CD4-positive, alpha-beta T cell treated with Interleukin-15 for 4 hours (primary cell): ENCODE results near the gene ARCN1.

Experiments used
- DNase-seq: peaks from one replicate; pipeline ENCODE4 v3.0.0-alpha.2; 2020; ENCODE audit warnings: low spot score

ARCN1 gene

GRCh38 chr11:118572061-118572980 lies at the start of gene ARCN1:
Gene ARCN1 (plus strand): TSS chr11:118572409. CDS start chr11:118572548, 139 bp downstream.
- DNase-seq = peak; percentile 76

DNA sequence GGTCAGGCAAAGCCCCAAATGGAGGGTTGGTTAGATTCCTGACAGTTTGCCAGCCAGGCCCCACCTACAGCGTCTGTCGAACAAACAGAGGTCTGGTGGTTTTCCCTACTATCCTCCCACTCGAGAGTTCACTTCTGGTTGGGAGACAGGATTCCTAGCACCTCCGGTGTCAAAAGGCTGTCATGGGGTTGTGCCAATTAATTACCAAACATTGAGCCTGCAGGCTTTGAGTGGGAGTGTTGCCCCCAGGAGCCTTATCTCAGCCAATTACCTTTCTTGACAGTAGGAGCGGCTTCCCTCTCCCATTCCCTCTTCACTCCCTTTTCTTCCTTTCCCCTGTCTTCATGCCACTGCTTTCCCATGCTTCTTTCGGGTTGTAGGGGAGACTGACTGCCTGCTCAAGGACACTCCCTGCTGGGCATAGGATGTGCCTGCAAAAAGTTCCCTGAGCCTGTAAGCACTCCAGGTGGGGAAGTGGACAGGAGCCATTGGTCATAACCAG lies 49.6 kb upstream of the ARCN1 start:
- DNase-seq = no peak

DNA sequence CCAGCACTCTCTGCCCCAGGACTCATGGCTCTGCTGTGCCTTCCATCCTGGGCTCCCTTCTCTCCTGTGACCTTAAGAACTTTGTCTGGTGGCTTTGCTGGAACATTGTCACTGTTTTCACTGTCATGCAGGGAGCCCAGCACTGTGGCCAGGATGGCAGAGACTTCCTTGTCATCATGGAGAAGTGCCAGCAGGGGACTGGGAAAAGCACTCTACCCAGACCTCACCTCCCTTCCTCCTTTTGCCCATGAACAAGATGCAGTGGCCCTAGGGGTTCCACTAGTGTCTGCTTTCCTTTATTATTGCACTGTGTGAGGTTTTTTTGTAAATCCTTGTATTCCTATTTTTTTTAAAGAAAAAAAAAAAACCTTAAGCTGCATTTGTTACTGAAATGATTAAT lies 47.9 kb upstream of the ARCN1 start:
- no peak for DNase-seq

- no peak for DNase-seq
Measured at GRCh38 chr11:118524757-118525470, 47.3 kb upstream of the ARCN1 start.

DNA sequence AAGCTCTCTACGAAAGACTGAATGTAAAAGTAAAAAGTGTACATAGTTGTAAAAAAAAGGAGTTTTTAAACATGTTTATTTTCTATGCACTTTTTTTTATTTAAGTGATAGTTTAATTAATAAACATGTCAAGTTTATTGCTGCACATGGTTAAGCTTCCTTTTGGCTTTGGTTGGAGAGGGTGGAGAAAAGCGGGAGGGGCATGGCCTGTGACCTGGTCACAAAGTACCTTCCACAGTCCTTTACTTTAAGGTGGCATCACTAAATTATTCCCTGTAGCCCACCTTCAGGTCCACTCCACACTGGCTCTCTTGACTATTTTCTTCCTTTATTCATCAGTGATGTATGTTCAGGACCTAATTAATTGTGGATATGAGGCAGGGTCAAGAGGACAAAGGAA lies 45.5 kb upstream of the ARCN1 start:
- no peak for DNase-seq

GRCh38 chr11:118527109-118527508 lies 45.1 kb upstream of the ARCN1 start, which contains the start of gene TTC36:
Gene TTC36 (plus strand): TSS chr11:118527474. CDS start chr11:118527495, 21 bp downstream.
- DNase-seq = no peak

GRCh38 chr11:118528511-118528910 lies 43.7 kb upstream of the ARCN1 start:
- DNase-seq = no peak

DNA sequence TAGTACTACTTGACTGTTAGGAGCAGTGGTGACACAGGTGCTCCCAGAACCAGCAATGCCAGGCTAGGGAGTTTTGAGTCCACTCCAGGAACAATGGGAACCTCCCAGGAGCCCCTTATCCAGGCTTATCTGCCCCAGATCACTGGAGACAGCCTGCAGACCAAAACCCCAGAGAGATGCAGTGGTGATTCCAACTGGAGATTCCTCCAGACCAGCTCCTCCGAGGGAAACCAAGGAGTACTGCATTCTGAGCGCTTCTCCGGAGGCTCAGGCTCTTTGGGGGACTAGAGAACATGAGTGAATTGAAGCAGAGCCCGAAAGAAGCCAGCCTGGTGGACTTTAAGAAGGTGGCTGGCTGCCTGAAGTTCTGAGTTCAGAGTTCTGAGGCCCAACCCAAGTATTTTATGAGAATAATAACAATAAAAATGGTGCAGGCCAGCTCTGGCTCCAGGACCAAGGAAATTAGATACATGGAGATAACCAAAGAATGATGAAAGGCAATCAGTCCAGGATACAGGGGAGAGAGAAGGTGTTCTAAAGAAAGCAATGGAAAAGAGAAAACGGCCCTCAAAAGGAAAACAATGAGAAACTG lies 42.5 kb upstream of the ARCN1 start:
- DNase-seq = no peak

- peak; percentile 4 for DNase-seq
Measured at GRCh38 chr11:118530180-118530682, 42.0 kb upstream of the ARCN1 start.

GRCh38 chr11:118530683-118531596 lies 41.3 kb upstream of the ARCN1 start, which contains the start of gene TMEM25:
Gene TMEM25 (plus strand): TSS chr11:118531192. CDS start chr11:118531802, 610 bp downstream.
- peak; percentile 68 for DNase-seq

GRCh38 chr11:118531597-118532084 lies 40.6 kb upstream of the ARCN1 start:
- DNase-seq = no peak

DNA sequence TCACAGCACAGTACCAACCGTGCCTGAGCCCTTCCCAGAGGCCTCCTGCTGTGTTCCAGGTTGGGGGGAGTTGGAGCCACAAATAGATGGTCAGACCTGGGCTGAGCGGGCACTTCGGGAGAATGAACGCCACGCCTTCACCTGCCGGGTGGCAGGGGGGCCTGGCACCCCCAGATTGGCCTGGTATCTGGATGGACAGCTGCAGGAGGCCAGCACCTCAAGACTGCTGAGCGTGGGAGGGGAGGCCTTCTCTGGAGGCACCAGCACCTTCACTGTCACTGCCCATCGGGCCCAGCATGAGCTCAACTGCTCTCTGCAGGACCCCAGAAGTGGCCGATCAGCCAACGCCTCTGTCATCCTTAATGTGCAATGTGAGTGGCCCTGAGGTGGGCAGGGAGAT lies 40.1 kb upstream of the ARCN1 start:
- no peak for DNase-seq

- no peak for DNase-seq
Measured at GRCh38 chr11:118532852-118533768, 39.1 kb upstream of the ARCN1 start.

DNA sequence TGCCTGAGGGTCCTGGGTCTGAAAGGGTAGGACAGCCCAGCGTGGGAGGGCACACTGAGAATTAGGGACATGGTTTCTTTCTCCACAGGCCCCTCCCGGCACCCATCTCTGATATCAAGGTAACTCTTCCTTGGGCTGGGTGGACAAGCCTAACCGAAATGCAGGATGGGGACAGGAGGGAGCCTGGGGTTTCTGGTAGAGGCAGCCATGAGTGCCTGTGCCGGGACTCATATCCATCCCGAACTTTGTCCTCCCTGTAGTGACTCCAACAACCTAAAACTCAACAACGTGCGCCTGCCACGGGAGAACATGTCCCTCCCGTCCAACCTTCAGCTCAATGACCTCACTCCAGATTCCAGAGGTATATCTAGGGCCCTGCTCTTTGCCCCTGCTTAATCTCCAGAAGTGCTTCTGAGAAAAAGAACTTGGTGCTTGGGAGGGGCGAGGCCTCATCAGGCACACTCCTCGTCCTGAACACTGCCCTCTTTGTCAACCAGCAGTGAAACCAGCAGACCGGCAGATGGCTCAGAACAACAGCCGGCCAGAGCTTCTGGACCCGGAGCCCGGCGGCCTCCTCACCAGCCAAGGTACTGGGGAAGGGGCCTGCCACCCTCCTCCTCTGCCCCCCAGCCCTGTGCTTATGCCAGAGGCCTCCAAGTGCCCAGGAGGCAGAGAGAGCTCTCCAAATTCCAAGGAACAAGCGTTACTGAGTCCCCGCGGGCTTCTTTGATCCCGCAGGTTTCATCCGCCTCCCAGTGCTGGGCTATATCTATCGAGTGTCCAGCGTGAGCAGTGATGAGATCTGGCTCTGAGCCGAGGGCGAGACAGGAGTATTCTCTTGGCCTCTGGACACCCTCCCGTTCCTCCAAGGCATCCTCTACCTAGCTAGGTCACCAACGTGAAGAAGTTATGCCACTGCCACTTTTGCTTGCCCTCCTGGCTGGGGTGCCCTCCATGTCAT lies 38.2 kb upstream of the ARCN1 start:
- no peak for DNase-seq

DNA sequence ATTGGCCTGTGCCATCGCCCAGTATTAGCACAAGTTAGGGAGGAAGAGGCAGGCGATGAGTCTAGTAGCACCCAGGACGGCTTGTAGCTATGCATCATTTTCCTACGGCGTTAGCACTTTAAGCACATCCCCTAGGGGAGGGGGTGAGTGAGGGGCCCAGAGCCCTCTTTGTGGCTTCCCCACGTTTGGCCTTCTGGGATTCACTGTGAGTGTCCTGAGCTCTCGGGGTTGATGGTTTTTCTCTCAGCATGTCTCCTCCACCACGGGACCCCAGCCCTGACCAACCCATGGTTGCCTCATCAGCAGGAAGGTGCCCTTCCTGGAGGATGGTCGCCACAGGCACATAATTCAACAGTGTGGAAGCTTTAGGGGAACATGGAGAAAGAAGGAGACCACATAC lies 36.9 kb upstream of the ARCN1 start:
- DNase-seq = no peak

- no peak for DNase-seq
Measured at GRCh38 chr11:118536726-118537125, 35.5 kb upstream of the ARCN1 start.

DNA sequence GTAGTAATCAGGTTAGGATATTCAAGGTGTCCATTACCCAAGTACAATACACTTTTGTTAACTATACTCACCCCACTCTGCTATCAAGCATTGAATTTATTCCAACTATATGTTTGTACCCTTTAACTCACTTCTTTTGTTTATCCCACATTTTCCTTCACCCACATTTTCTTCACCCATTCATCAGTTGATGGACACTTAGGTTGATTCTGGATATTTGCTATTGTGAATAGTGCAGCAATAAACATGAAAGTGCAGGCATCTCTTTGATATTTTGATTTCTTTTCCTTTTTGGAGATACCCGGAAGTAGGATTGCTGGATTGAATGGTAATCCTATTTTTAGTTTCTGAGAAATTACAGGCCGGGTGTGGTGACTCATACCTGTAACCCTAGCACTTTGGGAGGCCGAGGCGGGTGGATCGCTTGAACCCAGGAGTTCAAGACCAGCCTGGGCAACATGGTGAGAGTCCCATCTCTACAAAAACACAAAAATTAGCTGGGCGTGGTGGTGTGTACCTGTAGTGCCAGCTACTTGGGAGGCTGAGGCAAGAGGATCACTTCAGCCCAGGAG lies 34.7 kb upstream of the ARCN1 start:
- no peak for DNase-seq

- DNase-seq = no peak
Measured at GRCh38 chr11:118544010-118544646, 28.1 kb upstream of the ARCN1 start.
